Gastroesophageal sphincter (tissue), 3 donors: ENCODE measurements around the gene ADGRG4.

Experiments
- EP300 ChIP-seq: sonication (generic); formaldehyde crosslinking; IDR thresholded peaks from one replicate; pipeline ENCODE4 v1.6.1; 2017; ENCODE audit warnings: antibody characterized with exemption, mild to moderate bottlenecking
- POLR2A ChIP-seq, 2 donors: fragments of 450-650 bp; IDR thresholded peaks; one replicate each; pipeline ENCODE4 v1.6.1; 2017; ENCODE audit warnings: antibody characterized with exemption in 2 of 2, mild to moderate bottlenecking in 2 of 2, moderate library complexity in 1 of 2
- POLR2AphosphoS5 ChIP-seq: sonication (generic); formaldehyde crosslinking; IDR thresholded peaks from one replicate; pipeline ENCODE4 v1.6.1; 2017; ENCODE audit warnings: antibody characterized with exemption
- TF ChIP-seq, protein P1 (sequence below), 4 experiments: fragments of 200-600 bp in 2 of 4; fragments of 450-650 bp in 2 of 4; sonication (generic) in 1 of 4; IDR thresholded peaks; one replicate each; pipeline ENCODE4 v1.5.1; 2017 to 2019; ENCODE audit warnings: antibody characterized with exemption in 4 of 4, mild to moderate bottlenecking in 2 of 4, moderate library complexity in 2 of 4

DNA sequence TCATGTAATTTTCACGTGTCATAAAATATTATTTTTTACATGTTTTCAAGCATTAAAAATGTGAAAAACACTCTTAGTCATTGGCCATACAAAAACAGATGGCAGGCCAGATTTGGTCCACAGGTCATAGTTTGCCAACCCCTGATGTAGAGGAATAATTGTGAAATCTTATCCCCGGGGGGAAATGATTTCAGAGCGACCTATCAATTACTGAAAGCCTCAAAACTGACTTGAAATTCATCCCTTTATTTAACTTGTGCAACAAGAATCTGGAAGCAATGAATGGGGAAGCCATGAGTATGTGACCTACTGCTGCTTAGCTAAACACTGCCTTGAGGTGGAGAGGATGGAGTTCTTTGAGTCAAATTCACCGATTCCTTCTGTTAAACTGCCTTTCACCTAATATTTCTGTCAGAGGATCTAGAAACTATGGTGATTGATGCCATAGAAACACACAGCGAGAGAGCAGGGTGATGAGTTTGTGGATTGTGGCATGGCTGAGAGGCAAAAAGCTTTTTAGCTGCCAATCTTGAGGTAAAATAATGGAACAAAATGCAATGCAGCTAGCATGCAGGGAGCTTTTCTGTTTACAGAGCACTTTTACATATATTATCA is 156.6 kb downstream of the ADGRG4 start:
- TF ChIP-seq, protein P1, sequence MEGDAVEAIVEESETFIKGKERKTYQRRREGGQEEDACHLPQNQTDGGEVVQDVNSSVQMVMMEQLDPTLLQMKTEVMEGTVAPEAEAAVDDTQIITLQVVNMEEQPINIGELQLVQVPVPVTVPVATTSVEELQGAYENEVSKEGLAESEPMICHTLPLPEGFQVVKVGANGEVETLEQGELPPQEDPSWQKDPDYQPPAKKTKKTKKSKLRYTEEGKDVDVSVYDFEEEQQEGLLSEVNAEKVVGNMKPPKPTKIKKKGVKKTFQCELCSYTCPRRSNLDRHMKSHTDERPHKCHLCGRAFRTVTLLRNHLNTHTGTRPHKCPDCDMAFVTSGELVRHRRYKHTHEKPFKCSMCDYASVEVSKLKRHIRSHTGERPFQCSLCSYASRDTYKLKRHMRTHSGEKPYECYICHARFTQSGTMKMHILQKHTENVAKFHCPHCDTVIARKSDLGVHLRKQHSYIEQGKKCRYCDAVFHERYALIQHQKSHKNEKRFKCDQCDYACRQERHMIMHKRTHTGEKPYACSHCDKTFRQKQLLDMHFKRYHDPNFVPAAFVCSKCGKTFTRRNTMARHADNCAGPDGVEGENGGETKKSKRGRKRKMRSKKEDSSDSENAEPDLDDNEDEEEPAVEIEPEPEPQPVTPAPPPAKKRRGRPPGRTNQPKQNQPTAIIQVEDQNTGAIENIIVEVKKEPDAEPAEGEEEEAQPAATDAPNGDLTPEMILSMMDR (IDR thresholded peaks at IDR 0.05), result no peak
- no peak for TF ChIP-seq POLR2AphosphoS5
- no peak for TF ChIP-seq POLR2A (IDR thresholded peaks at IDR 0.05)
- TF ChIP-seq EP300, result no peak
